A673 (cell line): ENCODE data around the gene MGMT. TPM values are rescaled to one million over a fixed set of nuclear protein-coding genes. Genes with fewer than 3 reads are reported as not detected.

Experiments
- BruUV-seq: library from RNA; stranded (reverse); fragments of 400-500 nt; replicated peaks from 2 replicates; lab custom pipeline; 2021; lab: Mats Ljungman, UMichigan
- CTCF ChIA-PET: fragments of 300-600 bp; sonication (Branson Sonifier 250); formaldehyde crosslinking; loops from one replicate; lab custom pipeline; 2022; ENCODE audit warnings: antibody characterized with exemption; lab: Charles Lee
- POLR2A ChIA-PET: fragments of 300-600 bp; sonication (Branson Sonifier 250); formaldehyde crosslinking; loops from one replicate; lab custom pipeline; 2022; ENCODE audit warnings: antibody characterized with exemption; ENCODE audit not compliant: low non-redundant PET; lab: Charles Lee
- DNase-seq: peaks from one replicate; pipeline ENCODE4 v3.0.0-alpha.2; 2015; ENCODE audit warnings: low spot score
- H3K27ac ChIP-seq: fragments of 200-600 bp; sonication (generic); 2 replicates; pipeline ENCODE4 v1.5.1; 2016; ENCODE audit warnings: mixed run types, low read depth, mild to moderate bottlenecking, mixed read lengths, antibody characterized with exemption, low read length; ENCODE audit not compliant: poor library complexity, severe bottlenecking
- H3K27me3 ChIP-seq: fragments of 200-600 bp; sonication (generic); replicated peaks from 2 replicates; pipeline ENCODE4 v1.6.1; 2017; ENCODE audit warnings: mixed run types, low read depth, mild to moderate bottlenecking, mixed read lengths, antibody characterized with exemption, low read length; ENCODE audit not compliant: insufficient read depth, poor library complexity
- H3K36me3 ChIP-seq: fragments of 200-600 bp; sonication (generic); 2 replicates; pipeline ENCODE4 v1.6.1; 2016; ENCODE audit warnings: mixed run types, mild to moderate bottlenecking, mixed read lengths, antibody characterized with exemption, low read length; ENCODE audit not compliant: insufficient read depth, poor library complexity, severe bottlenecking
- H3K4me1 ChIP-seq: fragments of 200-600 bp; sonication (generic); 2 replicates; pipeline ENCODE4 v1.6.1; 2017; ENCODE audit warnings: mixed run types, mild to moderate bottlenecking, mixed read lengths, antibody characterized with exemption, low read length; ENCODE audit not compliant: insufficient read depth, poor library complexity, severe bottlenecking
- H3K4me3 ChIP-seq: fragments of 200-600 bp; sonication (generic); 2 replicates; pipeline ENCODE4 v1.5.1; 2016; ENCODE audit warnings: low read depth, mixed run types, mild to moderate bottlenecking, mixed read lengths, low read length; ENCODE audit not compliant: poor library complexity, severe bottlenecking
- H3K9me3 ChIP-seq: fragments of 200-600 bp; sonication (generic); 2 replicates; pipeline ENCODE4 v1.6.1; 2016; ENCODE audit warnings: mixed run types, low read depth, mild to moderate bottlenecking, mixed read lengths, antibody characterized with exemption, low read length; ENCODE audit not compliant: poor library complexity, severe bottlenecking
- EZH2 ChIP-seq: fragments of 200-600 bp; sonication (generic); IDR thresholded peaks from 2 replicates; pipeline ENCODE4 v1.6.1; 2017; ENCODE audit warnings: borderline replicate concordance, low read depth, mild to moderate bottlenecking, mixed read lengths, antibody characterized with exemption, low read length; ENCODE audit not compliant: poor library complexity, severe bottlenecking
- intact Hi-C: fragments of 100-400 bp; cut with micrococcal nuclease; formaldehyde crosslinking; loops from one replicate; pipeline ENCODE4 v1.10.0; 2022; ENCODE audit not compliant: unreplicated experiment
- total RNA-seq: library from RNA; stranded (reverse); gene quantifications from 2 replicates; pipeline ENCODE4 v1.2.3, GENCODE V29; 2021
- TF ChIP-seq, protein P1 (sequence below): fragments of 300-800, 200-600 bp; sonication (generic); conservative IDR thresholded peaks from 2 replicates; pipeline ENCODE4 v1.5.1; 2017; ENCODE audit warnings: low read depth, mild to moderate bottlenecking, antibody characterized with exemption, low read length, moderate library complexity, mixed read lengths

Gene MGMT
- total RNA-seq, 1 experiment from 2014 or later: 19.5 TPM

DNA sequence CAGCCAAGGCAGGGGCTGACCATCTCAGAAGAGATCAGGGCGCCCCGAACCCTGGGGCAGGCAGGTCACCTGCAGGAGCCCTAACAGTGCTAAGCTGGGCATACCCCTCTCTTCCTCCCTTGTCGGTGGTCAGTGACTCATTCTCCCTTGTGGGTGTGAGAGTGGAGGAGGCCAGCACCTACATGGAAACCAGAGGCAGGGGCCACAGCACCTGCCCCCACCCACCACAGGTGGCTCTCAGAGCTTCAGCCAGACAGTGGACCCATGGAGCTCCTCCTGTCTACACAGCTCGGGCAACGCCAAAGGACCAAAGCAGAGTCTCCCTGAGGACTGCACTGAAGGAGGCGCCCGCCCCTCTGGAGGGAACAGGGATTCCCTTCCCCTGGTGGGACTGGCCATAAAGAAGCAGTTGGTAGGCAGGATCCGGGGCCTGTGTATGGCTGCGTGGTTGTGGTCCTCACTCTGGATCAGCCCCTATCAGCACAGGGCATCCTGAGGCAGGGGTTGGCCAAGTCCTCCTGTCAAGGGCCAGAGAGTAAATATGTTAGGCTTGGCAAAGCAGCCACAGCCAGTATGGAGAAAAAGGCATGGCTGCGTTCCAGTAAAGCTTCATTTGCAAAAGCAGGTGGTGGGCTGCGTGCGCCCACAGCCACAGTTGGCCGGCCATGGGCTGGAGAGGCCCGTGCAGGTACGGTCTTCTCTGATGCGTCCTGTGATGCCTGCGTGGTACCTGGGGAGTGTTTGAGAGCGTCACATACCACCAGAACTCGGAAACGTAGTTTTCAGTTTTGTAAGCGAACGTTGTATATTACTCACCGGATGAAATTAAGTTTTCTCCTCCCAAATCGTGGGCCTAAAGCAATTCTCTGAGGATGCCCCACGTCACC, 298.9 kb downstream of the MGMT start:
- no peak for TF ChIP-seq EZH2
- TF ChIP-seq, protein P1, sequence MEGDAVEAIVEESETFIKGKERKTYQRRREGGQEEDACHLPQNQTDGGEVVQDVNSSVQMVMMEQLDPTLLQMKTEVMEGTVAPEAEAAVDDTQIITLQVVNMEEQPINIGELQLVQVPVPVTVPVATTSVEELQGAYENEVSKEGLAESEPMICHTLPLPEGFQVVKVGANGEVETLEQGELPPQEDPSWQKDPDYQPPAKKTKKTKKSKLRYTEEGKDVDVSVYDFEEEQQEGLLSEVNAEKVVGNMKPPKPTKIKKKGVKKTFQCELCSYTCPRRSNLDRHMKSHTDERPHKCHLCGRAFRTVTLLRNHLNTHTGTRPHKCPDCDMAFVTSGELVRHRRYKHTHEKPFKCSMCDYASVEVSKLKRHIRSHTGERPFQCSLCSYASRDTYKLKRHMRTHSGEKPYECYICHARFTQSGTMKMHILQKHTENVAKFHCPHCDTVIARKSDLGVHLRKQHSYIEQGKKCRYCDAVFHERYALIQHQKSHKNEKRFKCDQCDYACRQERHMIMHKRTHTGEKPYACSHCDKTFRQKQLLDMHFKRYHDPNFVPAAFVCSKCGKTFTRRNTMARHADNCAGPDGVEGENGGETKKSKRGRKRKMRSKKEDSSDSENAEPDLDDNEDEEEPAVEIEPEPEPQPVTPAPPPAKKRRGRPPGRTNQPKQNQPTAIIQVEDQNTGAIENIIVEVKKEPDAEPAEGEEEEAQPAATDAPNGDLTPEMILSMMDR: no peak

DNA sequence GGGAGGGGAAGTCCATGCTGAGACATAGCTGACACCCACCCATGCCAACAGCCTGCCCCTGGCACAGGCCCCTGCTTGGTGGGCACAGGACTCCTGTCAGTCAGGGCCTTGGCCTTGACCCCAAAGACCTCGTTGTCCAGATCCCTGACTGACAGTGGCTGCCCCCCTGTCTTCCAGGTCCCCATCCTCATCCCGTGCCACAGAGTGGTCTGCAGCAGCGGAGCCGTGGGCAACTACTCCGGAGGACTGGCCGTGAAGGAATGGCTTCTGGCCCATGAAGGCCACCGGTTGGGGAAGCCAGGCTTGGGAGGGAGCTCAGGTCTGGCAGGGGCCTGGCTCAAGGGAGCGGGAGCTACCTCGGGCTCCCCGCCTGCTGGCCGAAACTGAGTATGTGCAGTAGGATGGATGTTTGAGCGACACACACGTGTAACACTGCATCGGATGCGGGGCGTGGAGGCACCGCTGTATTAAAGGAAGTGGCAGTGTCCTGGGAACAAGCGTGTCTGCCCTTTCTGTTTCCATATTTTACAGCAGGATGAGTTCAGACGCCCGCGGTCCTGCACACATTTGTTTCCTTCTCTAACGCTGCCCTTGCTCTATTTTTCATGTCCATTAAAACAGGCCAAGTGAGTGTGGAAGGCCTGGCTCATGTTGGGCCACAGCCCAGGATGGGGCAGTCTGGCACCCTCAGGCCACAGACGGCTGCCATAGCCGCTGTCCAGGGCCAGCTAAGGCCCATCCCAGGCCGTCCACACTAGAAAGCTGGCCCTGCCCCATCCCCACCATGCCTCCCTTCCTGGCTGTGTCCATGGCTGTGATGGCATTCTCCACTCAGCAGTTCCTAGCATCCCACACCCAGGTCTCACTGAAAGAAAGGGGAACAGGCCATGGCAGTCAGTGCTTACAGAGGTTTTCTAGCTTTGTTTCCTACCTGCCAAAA, 299.8 kb downstream of the MGMT start:
- Histone ChIP-seq H3K4me1 (no peaks in the 10 kb centered on the region), H3K27me3 (no peaks in the 10 kb centered on the region), H3K36me3 (no peaks in the 10 kb centered on the region), H3K27ac (no peak overlapping the region), H3K9me3 (no peaks in the 10 kb centered on the region), H3K4me3 (no peak overlapping the region)
- intact Hi-C loops: no loop called here
- TF ChIP-seq EZH2: no peak
- TF ChIP-seq, protein P1: no peak
- ChIA-PET POLR2A (no interaction called here), CTCF (no interaction called here)
- DNase-seq: no peak
- no TSS peak for BruUV-seq

More for the DNA sequence above, 298.9 kb downstream of the MGMT start:
- no peaks in the 10 kb centered on the region for H3K36me3 ChIP-seq
- intact Hi-C loops: no loop called here
- no peaks in the 10 kb centered on the region for H3K4me1 ChIP-seq
- DNase-seq: no peak
- no peaks in the 10 kb centered on the region for H3K27me3 ChIP-seq
- H3K9me3 ChIP-seq: no peaks in the 10 kb centered on the region
- H3K27ac ChIP-seq: no peak overlapping the region
- POLR2A ChIA-PET: no interaction called here
- BruUV-seq: no TSS peak
- no peak overlapping the region for H3K4me3 ChIP-seq
- CTCF ChIA-PET: no interaction called here

DNA sequence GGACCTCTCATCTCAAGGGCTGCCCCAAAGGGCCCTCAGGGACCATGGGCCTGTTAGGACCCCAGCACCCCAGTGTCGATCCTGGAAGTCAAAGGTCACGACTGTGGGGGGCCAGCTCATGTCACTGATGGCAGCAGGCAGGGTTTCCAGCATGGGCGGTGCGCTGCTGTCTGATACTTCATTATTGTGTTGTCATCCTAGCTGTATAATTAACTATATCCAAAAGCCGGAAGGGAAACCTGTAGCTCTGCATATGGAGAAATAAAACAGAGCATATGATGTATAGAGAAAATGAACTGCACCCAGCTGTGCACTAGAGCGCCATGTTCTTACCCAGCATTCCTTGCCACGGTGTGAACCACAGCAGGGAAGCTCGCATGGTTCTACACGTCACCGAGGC, 300.7 kb downstream of the MGMT start:
- TF ChIP-seq EZH2: no peak
- TF ChIP-seq, protein P1: no peak
- no peak overlapping the region for H3K4me3 ChIP-seq
- no peaks in the 10 kb centered on the region for H3K27me3 ChIP-seq
- H3K4me1 ChIP-seq: no peaks in the 10 kb centered on the region
- ChIA-PET POLR2A (no interaction called here), CTCF (no interaction called here)
- no peaks in the 10 kb centered on the region for H3K9me3 ChIP-seq
- intact Hi-C loops: no loop called here
- H3K27ac ChIP-seq: no peak overlapping the region
- no peak for DNase-seq
- H3K36me3 ChIP-seq: no peaks in the 10 kb centered on the region
- BruUV-seq: no TSS peak
